Ammon's horn (tissue), 1 donor: ENCODE data around the gene SMIM30.
"Not testable (repeated sequence)": the region's sequence is repeated elsewhere in the genome, so short reads cannot be mapped to it uniquely, and the experiment has no call there.

Source experiments
- DNase-seq: peaks from one replicate; pipeline ENCODE4 v3.0.0-alpha.2; 2016; ENCODE audit warnings: low spot score

Gene SMIM30, protein sequence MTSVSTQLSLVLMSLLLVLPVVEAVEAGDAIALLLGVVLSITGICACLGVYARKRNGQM

DNA sequence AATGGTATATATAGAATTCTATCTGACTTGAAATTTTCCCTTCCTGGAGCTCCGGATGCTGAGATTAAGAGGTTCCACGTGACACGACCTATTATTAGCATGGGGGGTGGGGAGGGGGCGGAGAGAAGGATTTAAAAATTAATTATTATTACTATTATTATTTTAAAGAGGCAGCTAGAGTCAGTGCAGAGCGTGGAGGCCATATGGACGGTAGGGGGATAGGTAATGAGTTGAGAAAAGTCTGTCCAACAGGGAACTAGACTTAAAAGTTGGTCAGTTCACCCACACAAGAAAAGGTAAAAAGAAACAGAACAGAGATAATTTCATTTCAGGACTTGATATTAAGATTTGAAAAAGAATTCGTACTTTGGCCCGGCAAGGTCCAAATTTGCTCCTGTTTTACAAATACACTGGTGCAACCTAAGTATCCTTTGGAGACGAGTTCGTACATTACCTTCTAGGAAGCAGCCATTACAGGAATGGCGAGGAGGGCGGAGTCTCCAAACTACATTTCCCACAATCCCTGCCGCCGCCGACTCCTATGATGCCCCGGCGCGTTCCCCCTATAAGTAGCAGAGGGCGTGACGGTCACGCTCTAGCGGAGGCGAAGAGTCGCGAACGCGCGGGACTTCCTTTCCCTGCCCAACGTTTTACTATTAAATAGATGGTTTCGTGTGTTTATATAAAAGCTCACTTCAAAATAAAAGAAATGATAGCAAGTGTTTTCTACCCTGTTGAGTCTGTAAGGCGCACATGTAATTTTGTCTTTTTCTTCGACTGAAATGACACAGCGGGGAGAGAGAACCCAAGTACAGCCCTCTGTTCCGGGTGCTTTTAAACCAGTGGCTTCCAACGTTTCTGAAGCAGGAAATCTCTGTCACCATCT is at the start of gene SMIM30:
SMIM30 (minus strand) TSS at position 481 of the 886 bp plus-strand sequence. CDS start 976 bp downstream, outside the sequence.
- peak; percentile 97 for DNase-seq

DNA sequence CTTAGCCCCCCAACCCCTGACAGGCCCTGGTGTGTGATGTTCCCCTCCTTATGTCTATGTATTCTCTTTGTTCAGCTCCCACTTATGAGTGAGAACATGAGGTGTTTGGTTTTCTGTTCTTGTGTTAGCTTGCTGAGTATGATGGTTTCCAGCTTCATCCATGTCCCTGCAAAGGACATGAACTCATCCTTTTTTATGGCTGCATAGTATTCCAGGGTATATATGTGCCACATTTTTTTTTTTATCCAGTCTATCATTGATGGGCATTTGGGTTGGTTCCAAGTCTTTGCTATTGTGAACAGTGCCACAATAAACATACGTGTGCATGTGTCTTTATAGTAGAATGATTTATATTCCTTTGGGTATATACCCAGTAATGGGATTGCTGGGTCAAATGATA is 47.8 kb upstream of the SMIM30 start:
- not testable (repeated sequence) for DNase-seq

DNA sequence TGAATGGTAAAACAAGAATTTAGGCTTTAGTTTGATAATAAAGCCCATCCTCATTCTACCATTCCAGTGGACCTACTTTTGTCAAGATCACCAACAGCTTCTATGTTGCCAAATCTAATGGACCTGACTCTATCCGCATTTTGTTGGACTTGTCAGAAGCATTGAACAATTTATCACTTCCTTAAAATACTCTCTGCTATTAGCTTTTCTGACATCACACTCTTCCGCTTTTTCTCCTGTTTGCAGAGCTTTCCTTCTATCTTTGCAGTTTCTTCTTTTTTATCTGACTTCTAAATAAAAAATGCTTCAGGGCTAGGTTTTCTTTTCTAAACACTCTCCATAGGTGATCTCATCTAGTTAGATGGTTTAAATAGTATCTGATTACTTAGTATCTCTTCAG is 42.7 kb upstream of the SMIM30 start:
- DNase-seq = no peak

DNA sequence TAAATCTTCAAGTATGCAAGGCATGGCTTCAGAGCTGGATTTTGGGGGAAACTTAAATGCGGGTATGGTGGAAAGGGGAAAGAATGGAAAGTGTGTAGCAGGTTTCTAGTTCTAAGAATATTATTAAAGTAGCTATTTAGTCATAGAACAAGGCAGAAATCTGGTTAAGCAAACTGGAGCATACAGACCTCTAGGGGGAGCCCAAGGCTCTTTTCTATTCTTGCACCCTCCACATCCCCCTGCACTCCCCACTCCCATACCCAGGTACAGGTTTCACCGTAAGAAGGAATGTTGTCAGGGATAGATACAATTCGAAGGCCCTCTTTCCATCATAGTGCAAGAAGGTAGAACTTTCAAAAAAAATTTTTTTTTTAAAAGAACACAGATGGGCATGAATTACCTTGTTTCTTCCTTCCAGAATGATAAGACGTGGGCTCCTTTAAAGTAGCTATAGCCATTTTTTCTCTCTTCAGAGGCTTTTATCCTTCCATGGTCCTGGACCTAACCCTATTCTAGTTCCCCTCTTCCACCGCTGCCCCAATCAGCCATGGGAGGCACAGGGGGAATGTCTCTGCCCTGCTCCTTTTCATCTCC is 41.5 kb upstream of the SMIM30 start:
- no peak for DNase-seq

DNA sequence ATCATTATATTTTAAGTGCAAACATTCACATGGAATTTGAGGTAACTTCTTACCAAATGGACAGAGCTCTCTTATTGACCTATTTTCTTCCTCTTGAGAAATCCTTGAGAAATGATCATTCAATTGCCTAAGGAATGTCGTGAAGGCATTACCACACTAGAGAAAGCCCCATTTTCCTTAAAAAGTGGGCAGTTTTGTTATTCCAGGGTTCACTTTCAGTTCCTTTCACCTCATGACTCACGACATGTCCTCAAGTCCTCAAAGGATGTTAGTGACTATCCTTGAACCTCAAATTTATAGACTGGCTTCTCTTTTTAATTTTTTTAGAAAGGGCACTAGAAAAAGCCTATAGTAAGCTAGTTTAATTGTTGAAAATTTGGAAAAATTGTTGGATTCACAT is 40.4 kb upstream of the SMIM30 start:
- no peak for DNase-seq

DNA sequence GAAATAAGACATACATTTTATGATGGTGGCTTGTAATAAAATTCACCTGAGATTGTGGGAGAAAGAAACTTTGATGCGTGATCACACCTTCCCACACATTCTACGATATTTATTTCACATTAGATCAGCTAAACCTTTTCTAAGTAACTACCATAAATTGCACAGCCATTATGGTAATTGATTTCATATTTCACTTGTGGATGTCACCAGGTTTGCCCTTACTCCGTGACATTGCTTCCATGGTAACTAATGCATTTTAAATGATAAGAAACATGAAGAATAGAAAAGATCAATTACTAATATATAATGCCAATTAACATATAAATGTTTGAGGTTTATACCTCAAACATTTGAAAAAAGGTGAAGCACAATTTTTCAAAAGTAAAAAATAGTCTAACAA is 35.8 kb upstream of the SMIM30 start:
- no peak for DNase-seq

DNA sequence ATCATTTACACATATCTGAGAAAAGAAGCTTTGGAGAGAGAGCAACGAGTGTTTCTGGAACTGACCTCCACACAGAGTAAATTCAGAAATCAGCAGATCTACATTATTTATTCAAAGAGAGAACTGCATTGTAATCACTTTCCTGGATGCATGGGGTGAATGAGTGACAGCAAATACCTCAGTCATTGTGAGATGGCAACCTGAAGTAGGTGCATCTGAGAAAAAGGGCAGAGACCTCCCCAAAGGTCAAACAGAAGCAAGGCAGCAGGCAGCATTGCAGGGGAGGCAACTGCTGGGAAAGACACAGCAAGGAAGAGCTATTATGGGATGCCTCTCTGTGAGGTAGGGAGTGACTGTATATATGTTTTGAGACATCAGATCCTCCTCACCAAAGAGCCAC is 26.5 kb upstream of the SMIM30 start:
- no peak for DNase-seq

DNA sequence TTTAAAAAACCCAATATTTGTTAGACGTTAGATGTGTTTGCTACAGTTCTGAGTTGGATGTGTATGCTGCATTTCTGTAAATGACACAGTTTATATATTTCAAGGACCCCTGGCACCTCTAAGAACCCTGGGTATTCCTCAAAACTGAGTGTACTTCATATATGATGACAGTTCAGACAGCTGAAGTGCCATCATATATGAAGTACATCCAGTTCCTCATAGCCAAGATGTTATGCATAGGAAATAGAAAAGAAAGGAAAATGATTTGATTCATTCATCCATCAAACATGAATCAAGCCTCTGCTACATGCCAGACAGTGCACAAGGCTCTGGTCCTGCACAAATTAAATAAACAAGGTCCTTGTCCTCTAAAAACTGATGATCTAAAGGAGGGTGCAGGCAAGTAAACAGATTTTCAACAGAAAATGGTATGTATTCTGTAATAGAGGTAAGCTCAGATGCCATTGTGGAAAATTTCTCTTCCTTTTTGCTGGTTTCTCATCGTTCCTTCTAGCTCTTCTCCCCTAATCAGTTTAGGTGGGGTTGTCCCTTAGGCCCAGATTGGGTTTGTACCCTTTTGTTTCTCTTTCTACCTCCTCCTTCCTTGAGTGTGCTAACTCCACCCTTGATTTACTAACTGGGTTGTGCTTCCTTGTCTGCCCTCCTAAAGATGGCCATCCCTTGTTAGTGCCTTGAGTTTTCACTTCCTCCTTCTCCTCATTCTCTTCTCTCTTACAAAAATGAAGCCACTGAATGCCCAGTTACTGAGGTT is 25.3 kb upstream of the SMIM30 start:
- peak; percentile 15 for DNase-seq

DNA sequence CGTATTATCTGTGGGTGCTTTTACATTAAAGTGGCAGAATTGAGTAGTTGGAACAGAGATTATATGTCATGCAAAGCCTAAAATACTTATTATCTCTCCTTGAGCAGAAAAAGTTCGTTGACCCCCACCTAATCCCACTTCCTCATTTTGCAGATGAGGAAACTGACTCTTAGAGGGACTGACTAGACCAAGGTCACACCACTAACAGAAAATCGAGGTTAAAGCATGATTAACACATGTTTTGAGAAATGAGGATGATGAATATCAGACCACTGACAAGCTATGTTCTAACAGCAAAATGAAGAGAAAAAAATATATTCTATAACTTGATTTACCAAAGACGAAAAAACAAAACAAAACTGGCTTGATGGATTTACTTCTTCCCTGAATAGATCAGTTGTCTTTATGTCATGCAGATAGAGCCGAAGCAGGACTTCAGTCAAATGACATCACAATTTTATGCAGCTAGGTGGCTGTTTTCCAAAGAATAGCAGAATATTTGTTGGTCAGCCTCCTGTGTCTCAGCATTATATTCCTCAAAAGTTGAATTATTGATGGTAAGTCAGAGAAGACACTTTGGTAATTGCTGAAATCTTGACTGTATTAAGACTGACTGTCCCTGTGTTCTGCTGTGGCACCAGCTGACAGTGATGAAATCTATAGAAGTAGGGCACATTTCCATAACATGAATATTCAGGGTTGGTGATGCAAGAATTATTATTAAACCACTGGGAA is 24.2 kb upstream of the SMIM30 start:
- DNase-seq = no peak

DNA sequence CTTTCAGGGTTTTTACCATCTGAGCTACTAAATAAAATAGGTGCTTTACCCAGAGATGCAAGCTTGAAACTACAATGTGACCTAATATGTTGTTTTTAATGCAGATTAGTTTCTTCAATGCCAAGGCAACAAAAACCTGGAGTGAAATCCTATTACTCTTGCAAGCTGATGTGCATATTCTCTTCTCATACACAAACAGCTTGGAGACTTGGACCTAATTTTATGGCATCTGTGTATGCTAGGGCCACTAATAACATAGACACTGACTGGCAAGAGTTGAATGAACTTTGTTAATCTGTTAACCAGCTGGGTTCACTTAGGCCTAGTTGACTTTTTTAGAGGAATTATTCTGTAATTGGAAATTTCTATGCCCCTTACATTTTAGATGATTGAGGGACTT is 23.4 kb upstream of the SMIM30 start:
- DNase-seq = no peak

DNA sequence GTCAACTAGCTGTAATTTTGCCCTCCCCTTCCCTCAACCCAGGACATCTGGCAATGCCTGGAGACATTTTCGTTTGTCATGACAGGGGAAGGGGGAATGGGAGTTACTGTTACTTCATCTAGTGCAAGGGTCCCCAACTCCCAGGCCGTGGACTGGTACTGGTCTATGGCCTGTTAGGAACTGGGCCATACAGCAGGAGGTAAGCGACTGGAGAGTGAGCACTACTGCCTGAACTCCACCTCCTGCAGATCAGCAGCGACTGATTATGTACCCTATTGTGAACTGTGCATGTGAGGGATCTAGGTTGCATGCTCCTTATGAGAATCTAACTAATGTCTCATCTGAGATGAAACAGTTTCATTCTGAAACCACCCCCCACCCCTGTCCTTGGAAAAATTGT is 22.6 kb upstream of the SMIM30 start:
- DNase-seq = no peak

DNA sequence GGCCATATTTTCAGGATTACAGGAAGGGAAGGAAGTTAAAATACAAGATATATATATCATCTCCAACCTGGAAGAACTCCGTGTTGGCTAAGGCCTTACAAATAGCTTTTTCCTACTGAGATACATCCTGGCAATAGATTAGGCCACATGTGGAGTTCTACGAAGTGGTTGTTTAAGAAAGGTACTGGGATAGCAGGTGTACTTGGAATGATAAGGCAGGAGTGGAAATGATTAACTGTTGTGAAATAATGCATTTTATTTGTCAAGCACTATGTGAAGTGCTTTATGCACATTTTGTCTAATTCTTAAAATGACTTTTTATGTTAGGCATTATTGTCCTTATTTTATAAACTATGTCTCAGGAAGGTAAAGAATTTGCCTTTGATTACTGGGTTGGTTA is 18.9 kb upstream of the SMIM30 start:
- DNase-seq = no peak

DNA sequence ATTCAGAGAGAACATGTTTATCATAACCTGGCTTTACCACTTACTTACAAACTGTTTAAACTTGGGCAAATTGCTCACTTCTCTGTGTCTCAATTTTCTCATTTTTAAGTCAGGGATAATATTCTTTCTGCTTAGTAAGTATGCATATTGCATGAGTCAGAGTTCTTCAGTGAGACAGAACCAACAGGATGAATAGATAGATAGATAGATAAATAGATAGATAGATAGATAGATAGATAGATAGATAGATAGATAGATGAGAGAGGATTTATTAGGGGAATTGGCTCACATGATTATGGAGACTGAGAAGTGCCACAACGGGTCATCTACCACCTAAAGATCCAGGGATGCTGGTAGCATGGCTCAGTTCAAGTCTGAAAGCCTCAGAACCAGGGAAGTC is 15.7 kb upstream of the SMIM30 start:
- no peak for DNase-seq

DNA sequence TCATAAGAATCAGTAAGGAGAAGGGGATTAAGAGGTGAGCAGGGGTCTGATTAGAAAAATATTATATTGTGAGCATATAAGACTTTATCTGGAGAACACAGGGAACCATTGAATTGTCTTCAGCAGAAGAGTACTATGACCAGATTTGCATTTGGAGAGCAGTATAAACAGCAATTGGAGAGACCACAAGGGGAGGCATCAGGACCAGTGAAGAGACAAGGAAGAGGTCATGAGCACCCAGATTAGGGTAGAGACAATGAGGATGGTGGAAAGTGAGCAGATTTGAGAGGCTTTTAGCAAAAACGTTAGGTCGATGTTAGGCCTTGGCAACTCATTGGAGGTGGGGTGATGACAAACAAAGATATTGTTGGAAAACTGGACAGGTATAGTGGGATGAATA is 13.0 kb upstream of the SMIM30 start:
- no peak for DNase-seq

DNA sequence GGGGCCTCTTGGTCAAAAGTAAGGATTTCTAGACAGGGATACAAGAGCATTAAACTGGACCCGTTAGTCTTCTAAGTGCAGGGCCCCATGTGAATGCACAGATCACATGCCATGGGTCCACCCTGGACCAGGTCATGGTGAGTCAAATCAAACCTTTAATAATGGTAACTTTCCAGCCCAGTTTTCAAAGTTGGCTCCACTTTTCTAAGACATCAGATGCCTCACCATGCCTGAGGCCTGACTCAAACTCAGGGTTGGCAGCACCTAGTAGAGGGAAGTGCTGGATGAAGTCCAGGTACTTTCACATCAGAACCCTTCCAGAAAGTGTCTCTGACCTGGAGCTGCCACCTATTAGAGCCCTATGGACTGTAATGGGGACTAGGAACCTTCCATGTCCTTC is 9.7 kb upstream of the SMIM30 start:
- no peak for DNase-seq

DNA sequence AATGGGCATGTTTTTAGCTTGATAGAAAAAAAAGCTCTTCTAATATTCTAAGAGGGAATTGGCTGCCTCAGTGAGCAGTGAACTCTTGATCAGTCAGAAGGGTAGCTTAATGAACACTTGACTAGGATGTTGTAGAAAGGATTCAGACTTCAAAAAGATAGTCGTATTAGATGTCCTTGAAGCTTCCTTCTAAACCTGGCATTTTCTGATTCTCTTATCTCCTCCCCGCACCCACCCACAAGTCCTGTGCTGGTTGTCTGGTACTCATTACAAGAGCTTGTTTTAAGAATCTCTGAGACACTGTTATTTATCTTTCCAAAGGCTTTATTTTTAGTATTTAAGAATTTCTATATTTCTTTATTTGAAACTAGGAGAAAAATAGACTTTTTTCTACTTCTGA is 7.4 kb upstream of the SMIM30 start:
- DNase-seq = no peak

DNA sequence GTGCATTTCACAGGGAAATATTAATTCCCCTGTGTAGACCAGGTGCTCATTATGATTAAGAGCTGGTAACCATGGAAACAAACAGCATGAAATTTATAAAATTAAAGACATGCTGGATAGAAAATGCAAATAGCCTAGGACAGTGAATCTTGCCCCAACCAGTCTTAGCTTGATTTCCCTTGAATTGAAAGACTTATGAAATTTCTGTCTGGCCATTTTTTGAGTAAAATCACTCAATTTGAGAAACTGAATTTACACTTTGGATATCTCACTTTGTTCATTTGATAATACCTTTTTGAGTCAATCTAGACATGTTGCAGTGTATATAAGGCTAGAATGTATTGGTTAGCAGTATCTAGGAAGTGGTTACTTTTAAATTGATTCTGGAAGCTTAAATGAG is 4.4 kb upstream of the SMIM30 start:
- no peak for DNase-seq

DNA sequence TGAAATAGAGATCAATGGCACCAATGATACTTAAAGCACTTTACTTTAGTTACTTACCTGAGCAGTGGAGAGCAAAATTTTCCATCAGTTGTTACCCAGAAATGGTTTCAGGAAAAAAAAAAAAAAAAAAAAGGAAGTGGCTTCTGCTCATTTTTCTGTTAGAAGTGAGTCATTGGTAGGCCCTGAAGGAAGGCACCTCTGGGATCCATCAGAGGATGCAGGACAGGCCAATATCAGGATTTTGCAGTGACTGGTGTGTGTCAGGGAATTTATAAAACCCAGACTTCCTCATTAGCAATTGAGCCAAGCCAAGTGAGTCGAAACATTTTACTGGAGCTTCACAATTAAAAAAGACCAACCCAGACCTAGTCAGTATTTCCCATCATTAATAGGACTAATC is 2.3 kb upstream of the SMIM30 start:
- DNase-seq = no peak

DNA sequence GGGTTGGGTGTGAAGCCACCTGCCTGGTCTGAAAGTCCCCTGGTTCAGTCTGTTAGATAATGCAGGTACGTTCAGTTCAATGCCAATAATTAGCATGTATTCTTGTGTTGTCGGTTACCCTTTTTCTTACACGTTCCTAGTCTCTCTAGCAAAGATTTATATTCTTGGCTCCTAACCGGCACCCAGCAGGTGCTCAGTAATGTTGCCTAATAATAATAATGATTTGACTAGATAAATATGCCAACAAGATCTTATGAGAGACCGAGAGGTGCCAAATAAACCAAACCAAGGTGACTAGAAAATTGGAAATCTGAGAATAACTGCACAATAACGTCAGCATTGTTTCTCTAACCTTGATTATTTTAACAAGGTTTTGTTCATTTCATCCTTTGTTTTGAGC is 1.1 kb upstream of the SMIM30 start:
- no peak for DNase-seq

DNA sequence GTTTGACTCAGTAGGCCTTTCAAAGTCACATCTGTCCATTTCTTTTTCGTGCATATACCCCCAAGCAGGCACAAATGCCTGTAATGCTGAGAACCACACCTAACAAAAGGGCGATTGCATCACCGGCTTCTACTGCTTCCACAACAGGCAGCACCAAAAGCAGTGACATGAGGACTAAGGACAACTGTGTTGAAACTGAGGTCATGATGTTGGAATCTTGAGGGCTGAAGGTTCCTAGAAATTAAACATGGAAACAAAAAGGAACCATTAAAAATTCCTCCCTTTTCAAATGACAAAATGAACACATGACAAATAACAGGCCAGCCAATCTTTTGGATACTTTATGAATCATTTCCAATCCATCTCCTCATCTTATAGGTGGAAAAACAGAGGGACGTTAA is 980 bp downstream of the SMIM30 start:
- DNase-seq = not testable (repeated sequence)

DNA sequence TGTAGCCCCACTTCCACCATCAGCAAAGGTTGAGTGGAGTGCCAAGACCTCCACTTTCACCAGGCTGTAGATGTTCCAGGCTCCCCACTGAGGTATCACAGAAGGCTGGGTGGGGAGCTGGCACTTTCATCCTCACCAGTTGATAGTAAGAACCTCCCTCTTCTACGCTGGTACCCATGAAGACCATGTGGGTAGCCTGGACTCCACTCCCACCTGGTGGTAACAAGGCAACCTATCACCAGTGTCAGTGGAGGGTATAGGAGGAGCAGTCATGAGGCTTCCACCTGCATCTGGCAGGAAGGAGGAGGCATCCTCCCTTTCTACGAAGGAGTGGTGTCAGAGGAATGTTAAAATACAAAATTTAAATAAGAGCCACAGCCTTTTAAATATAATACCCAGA is 4.4 kb downstream of the SMIM30 start:
- no peak for DNase-seq

DNA sequence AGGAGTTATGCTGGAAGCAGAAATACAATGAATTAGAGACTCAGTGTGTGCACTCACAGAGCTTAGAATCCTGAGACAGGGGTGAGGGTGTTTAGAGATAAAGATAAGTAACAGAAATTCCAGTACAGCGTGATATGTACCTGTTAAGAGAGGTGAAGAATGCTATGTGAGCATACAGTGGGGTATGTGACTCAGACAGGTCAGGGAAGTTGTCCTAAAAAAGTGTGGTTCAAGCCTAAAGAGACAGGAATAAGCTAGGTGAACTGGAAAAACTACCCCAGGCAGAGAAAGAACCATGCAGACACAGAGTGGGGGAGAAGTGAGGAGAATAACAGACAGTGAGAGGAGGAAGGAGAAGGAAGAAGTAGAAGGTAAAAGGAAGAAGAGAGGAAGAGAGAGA is 8.6 kb downstream of the SMIM30 start:
- DNase-seq = no peak
